Spleen (tissue), 11 donors: ENCODE data around the gene TPM1. TPM values are rescaled to one million over a fixed set of nuclear protein-coding genes. Genes with fewer than 3 reads are reported as not detected.
A peak's percentile ranks its signal among the peaks of the same experiment; 100 is the strongest.

Experiments used
- DNase-seq: peaks from one replicate; pipeline ENCODE4 v3.0.0-alpha.2; 2020
- H3K27ac ChIP-seq, 8 donors: fragments of 200-600 bp; sonication (generic) in 7 of 8; 1 replicate in 4 of 8; 2 replicates in 4 of 8; pipeline versions ENCODE4 v1.5.0 to v1.8.0; 2016 to 2021; ENCODE audit warnings: inconsistent platforms in 4 of 8, mild to moderate bottlenecking in 4 of 8, moderate library complexity in 1 of 8
- H3K27me3 ChIP-seq, 7 donors: fragments of 200-600 bp; sonication (generic) in 6 of 7; replicated peaks in 1 of 7; 1 replicate in 4 of 7; 2 replicates in 3 of 7; pipeline versions ENCODE4 v1.5.0 to v1.8.0; 2016 to 2021; ENCODE audit warnings: inconsistent platforms in 3 of 7, mild to moderate bottlenecking in 1 of 7
- H3K36me3 ChIP-seq, 6 donors: fragments of 200-600 bp; sonication (generic) in 5 of 6; 1 replicate in 4 of 6; 2 replicates in 2 of 6; pipeline versions ENCODE4 v1.5.0 to v1.8.0; 2016 to 2021; ENCODE audit warnings: inconsistent platforms in 2 of 6
- H3K4me1 ChIP-seq, 6 donors: fragments of 200-600 bp; sonication (generic) in 5 of 6; 1 replicate in 3 of 6; 2 replicates in 3 of 6; pipeline versions ENCODE4 v1.5.0 to v1.8.0; 2016 to 2021; ENCODE audit warnings: inconsistent platforms in 3 of 6
- H3K4me3 ChIP-seq, 8 donors: fragments of 200-600 bp; sonication (generic) in 7 of 8; 1 replicate in 4 of 8; 2 replicates in 4 of 8; pipeline versions ENCODE4 v1.5.0 to v1.8.0; 2016 to 2021; ENCODE audit warnings: inconsistent platforms in 4 of 8, mild to moderate bottlenecking in 4 of 8, moderate library complexity in 2 of 8
- H3K9me3 ChIP-seq, 8 donors: fragments of 200-600 bp; sonication (generic) in 7 of 8; 1 replicate in 4 of 8; 2 replicates in 4 of 8; pipeline versions ENCODE4 v1.5.0 to v1.8.0; 2016 to 2021; ENCODE audit warnings: inconsistent platforms in 4 of 8
- POLR2A ChIP-seq, 3 donors: fragments of 450-650 bp; IDR thresholded peaks; one replicate each; pipeline ENCODE4 v1.5.1; 2017; ENCODE audit warnings: antibody characterized with exemption in 3 of 3, mild to moderate bottlenecking in 1 of 3
- POLR2AphosphoS5 ChIP-seq, 3 donors: sonication (generic); formaldehyde crosslinking; IDR thresholded peaks; one replicate each; pipeline ENCODE4 v1.5.1; 2017; ENCODE audit warnings: antibody characterized with exemption in 3 of 3
- WGBS, 5 donors: extraction: QIAGEN DNeasy Blood & Tissue Kit in 3 of 5; methylation state at CpG; one replicate each; pipeline versions ENCODE4 v1.1.5 to v1.1.7; 2013 to 2018; 5-methylcytosine and 5-hydroxymethylcytosine counted together
- intact Hi-C: fragments of 100-400 bp; cut with DNase I; formaldehyde crosslinking; loops from one replicate; pipeline ENCODE4 v1.15.0; 2023; ENCODE audit warnings: low total_unique reads
- polyA plus RNA-seq, 3 donors: library from polyadenylated mRNA; stranded (reverse); fragments of 200-250 nt; gene quantifications; one replicate each; pipeline ENCODE4 v1.2.1, GENCODE V29; 2013
- total RNA-seq, 7 donors: library from RNA; depleted of rRNA in 3 of 7; stranded (reverse); fragments of >200 nt in 3 of 7; fragmentation: NEBNext Ultra II Directional in 4 of 7; extraction: Animal tissue kit (Norgen Biotek cat#: 25700) in 4 of 7; gene quantifications; one replicate each; pipeline versions ENCODE4 v1.1.0 to v1.2.1, GENCODE V29; 2016 to 2021
- TF ChIP-seq, protein P1 (sequence below), 11 experiments: fragments of 200-600 bp in 7 of 11; fragments of 450-650 bp in 4 of 11; sonication (generic) in 4 of 11; IDR thresholded peaks in 8 of 11; conservative IDR thresholded peaks in 3 of 11; 1 replicate in 7 of 11; 2 replicates in 4 of 11; pipeline versions ENCODE4 v1.4.0 to v1.8.0; 2016 to 2021; ENCODE audit warnings: antibody characterized with exemption in 11 of 11, inconsistent platforms in 4 of 11, mild to moderate bottlenecking in 1 of 11
- donor health status: healthy with polysubstance abuse.
- donor health status: DM: no; HTN: no; CAD: no; lungs with moderate emphysema.
- donor health status: DM: no; HTN: no; CAD: no.
- donor health status: Bipolar disorder and iron deficiency.
- donor health status: healthy.
- donor health status: DM: no; HTN: no; CAD: no.
- donor health status: DM: yes; HTN: yes; CAD: no.

Gene TPM1
- total and polyA plus RNA-seq, 10 donors = 70.6 to 317 (median 123) TPM

DNA sequence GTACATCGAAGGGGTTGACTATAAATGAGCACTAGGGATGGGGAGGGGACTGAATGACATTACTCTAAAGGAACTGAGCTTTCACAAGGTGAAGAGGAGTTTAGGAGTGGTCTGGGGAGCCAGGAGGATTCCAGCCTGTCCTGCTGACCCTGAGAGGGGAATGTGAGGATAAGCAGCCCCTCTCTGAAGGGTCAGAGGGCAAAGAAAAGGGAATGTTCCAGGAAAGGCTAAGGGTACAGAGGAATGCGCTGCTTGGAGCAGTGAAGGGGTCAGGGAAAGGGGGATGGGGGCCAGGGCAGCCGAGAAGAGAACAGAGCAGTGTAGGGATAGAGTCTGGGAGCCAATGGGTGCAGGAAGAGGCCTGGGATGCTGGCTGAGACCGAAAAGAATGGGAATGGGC, 28.0 kb upstream of the TPM1 start:
- DNase-seq = no peak
- H3K4me3 ChIP-seq = no peak overlapping the region
- H3K4me1 ChIP-seq = no peaks in the 10 kb centered on the region
- H3K9me3 ChIP-seq = no peaks in the 10 kb centered on the region
- no peaks in the 10 kb centered on the region for H3K27me3 ChIP-seq
- TF ChIP-seq, protein P1, sequence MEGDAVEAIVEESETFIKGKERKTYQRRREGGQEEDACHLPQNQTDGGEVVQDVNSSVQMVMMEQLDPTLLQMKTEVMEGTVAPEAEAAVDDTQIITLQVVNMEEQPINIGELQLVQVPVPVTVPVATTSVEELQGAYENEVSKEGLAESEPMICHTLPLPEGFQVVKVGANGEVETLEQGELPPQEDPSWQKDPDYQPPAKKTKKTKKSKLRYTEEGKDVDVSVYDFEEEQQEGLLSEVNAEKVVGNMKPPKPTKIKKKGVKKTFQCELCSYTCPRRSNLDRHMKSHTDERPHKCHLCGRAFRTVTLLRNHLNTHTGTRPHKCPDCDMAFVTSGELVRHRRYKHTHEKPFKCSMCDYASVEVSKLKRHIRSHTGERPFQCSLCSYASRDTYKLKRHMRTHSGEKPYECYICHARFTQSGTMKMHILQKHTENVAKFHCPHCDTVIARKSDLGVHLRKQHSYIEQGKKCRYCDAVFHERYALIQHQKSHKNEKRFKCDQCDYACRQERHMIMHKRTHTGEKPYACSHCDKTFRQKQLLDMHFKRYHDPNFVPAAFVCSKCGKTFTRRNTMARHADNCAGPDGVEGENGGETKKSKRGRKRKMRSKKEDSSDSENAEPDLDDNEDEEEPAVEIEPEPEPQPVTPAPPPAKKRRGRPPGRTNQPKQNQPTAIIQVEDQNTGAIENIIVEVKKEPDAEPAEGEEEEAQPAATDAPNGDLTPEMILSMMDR (IDR thresholded peaks at IDR 0.05 in 8 of 11, conservative IDR thresholded peaks at IDR 0.05 in 3 of 11) = no peak
- TF ChIP-seq POLR2A (IDR thresholded peaks at IDR 0.05) (no peak), POLR2AphosphoS5 (IDR thresholded peaks at IDR 0.05) (no peak)
- 81 to 85% (median 82%) methylated on average over 4 of the region's 4 CpGs for WGBS, 5 donors
- H3K36me3 ChIP-seq = no peaks in the 10 kb centered on the region
- no peak overlapping the region for H3K27ac ChIP-seq
- intact Hi-C loops = no loop called here

DNA sequence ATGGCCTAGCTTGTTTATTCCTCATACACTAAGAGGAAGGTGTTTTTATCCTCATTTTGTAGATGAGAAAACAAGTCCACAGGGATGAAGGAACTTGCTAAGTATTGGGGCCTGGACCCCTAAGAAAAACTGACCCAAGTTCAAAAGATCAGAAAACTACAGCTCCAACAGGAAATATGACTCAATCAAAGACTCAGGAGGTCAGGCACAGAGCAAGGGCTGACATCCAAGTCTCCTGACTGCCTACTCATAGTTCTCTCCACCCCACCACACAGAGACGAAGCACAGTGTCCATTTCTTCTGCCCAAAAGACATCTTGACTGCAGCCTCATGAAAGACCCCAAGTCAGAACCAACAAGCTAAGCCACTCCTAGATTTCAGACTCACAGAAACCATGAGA, 26.9 kb upstream of the TPM1 start:
- WGBS, 5 donors = 38 to 67% (median 43%) methylated on average over 1 of the region's 1 CpG
- no peaks in the 10 kb centered on the region for H3K9me3 ChIP-seq
- no peak overlapping the region for H3K4me3 ChIP-seq
- H3K36me3 ChIP-seq = no peaks in the 10 kb centered on the region
- DNase-seq = no peak
- no peaks in the 10 kb centered on the region for H3K27me3 ChIP-seq
- H3K27ac ChIP-seq = peak overlapping the region in 5 of 8 donors; percentile 33 to 55 (median 46)
- TF ChIP-seq POLR2AphosphoS5 (IDR thresholded peaks at IDR 0.05) = no peak
- TF ChIP-seq, protein P1 (IDR thresholded peaks at IDR 0.05 in 8 of 11, conservative IDR thresholded peaks at IDR 0.05 in 3 of 11) = no peak
- TF ChIP-seq POLR2A (IDR thresholded peaks at IDR 0.05) = no peak
- H3K4me1 ChIP-seq = no peaks in the 10 kb centered on the region
- intact Hi-C loops = no loop called here

DNA sequence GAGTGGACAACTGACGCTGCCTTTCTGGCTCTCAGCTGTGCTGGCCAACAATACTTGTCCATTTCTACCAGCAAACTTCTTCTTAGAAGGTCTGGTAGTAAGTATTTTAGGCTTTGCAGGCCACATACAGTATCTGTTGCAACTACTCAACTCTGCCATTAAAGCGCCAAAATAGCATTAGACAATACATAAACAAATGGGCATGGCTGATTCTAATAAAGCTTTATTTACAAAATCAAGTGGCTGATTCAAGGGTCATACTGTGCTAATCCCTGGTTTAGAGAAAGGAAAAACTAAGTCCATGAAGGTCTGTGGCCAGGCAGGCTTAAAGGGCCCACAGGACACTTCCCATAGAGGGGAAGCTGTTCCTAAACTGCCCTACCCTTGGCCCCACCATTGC, 26.3 kb upstream of the TPM1 start:
- H3K36me3 ChIP-seq = no peaks in the 10 kb centered on the region
- WGBS, 5 donors = 92 to 96% (median 93%) methylated on average over 2 of the region's 2 CpGs
- DNase-seq = no peak
- intact Hi-C loops = no loop called here
- no peak overlapping the region for H3K4me3 ChIP-seq
- TF ChIP-seq, protein P1 (IDR thresholded peaks at IDR 0.05 in 8 of 11, conservative IDR thresholded peaks at IDR 0.05 in 3 of 11) = no peak
- no peak for TF ChIP-seq POLR2A (IDR thresholded peaks at IDR 0.05)
- TF ChIP-seq POLR2AphosphoS5 (IDR thresholded peaks at IDR 0.05) = no peak
- H3K27me3 ChIP-seq = no peaks in the 10 kb centered on the region
- H3K4me1 ChIP-seq = no peaks in the 10 kb centered on the region
- H3K27ac ChIP-seq = peak overlapping the region in 5 of 8 donors; percentile 16 to 55 (median 46)
- H3K9me3 ChIP-seq = no peaks in the 10 kb centered on the region

DNA sequence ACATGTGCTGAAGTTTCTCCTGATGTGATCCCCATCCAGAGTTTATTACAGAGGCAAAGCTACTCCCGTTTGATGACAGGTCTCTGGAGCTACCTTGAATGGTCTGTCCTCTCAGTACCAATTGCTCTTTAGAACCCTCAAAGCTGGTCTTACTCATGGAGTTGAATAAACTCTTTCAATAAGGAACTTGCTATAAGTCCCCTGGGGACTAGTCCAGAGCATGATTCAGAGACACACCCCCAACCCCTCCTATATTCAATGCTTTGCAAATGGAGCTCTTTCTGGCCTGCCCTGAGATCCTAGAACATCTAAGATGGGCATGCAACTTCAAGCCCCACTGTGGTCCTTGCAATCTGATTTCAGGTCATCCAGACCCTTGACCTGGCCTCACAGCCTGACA, 23.9 kb upstream of the TPM1 start:
- no peak overlapping the region for H3K4me3 ChIP-seq
- no peak overlapping the region for H3K27ac ChIP-seq
- no peaks in the 10 kb centered on the region for H3K9me3 ChIP-seq
- WGBS, 5 donors = 81 to 100% (median 88%) methylated on average over 1 of the region's 1 CpG
- TF ChIP-seq POLR2AphosphoS5 (IDR thresholded peaks at IDR 0.05) (no peak), POLR2A (IDR thresholded peaks at IDR 0.05) (no peak)
- TF ChIP-seq, protein P1 (IDR thresholded peaks at IDR 0.05 in 8 of 11, conservative IDR thresholded peaks at IDR 0.05 in 3 of 11) = no peak
- DNase-seq = no peak
- intact Hi-C loops = no loop called here
- peaks cover 0 to 4% (median 0%) of the 10 kb centered on the region in 7 donors for H3K27me3 ChIP-seq
- H3K4me1 ChIP-seq = no peaks in the 10 kb centered on the region
- no peaks in the 10 kb centered on the region for H3K36me3 ChIP-seq
